SU-DHL-6 (cell line): ENCODE measurements around the gene ACP2.

ENCODE experiments used
- CTCF ChIP-seq: fragments of 200-600 bp; sonication (generic); IDR thresholded peaks from one replicate; pipeline ENCODE4 v1.5.1; 2017; ENCODE audit warnings: antibody characterized with exemption, mild to moderate bottlenecking, low read length, moderate library complexity; ENCODE audit not compliant: insufficient read depth, poor library complexity, severe bottlenecking
- EZH2phosphoT487 ChIP-seq: fragments of 200-600 bp; sonication (generic), shearing (Covaris generic); conservative IDR thresholded peaks from 2 replicates; pipeline ENCODE4 v1.6.1; 2018; ENCODE audit warnings: mild to moderate bottlenecking, antibody characterized with exemption, low read length, moderate library complexity, mixed read lengths

- TF ChIP-seq CTCF: no peak
- no peak for TF ChIP-seq EZH2phosphoT487
These were observed 31.5 kb upstream of the ACP2 start for GRCh38 chr11:47280099-47280498.
